Glutamatergic neuron (in vitro differentiated cells): ENCODE results near the gene SKAP2. TPM values are rescaled to one million over a fixed set of nuclear protein-coding genes. Genes with fewer than 3 reads are reported as not detected.

ENCODE experiments used
- DNase-seq: peaks from one replicate; pipeline ENCODE4 v3.0.0; 2022
- H3K27ac Mint-ChIP-seq: one replicate; pipeline ENCODE4 v1.8.0; 2020; ENCODE audit warnings: mild to moderate bottlenecking, mixed read lengths, inconsistent platforms; ENCODE audit not compliant: unreplicated experiment
- H3K27me3 Mint-ChIP-seq: one replicate; pipeline ENCODE4 v1.8.0; 2020; ENCODE audit warnings: mild to moderate bottlenecking, moderate library complexity, mixed read lengths, inconsistent platforms; ENCODE audit not compliant: unreplicated experiment
- H3K36me3 Mint-ChIP-seq: one replicate; pipeline ENCODE4 v1.8.0; 2020; ENCODE audit warnings: mild to moderate bottlenecking, mixed read lengths, inconsistent platforms; ENCODE audit not compliant: unreplicated experiment
- H3K4me1 Mint-ChIP-seq: one replicate; pipeline ENCODE4 v1.8.0; 2020; ENCODE audit warnings: mild to moderate bottlenecking, low read depth, mixed read lengths, inconsistent platforms; ENCODE audit not compliant: unreplicated experiment
- H3K4me3 Mint-ChIP-seq: one replicate; pipeline ENCODE4 v1.8.0; 2020; ENCODE audit warnings: mild to moderate bottlenecking, mixed read lengths, inconsistent platforms; ENCODE audit not compliant: unreplicated experiment
- H3K9me3 Mint-ChIP-seq: one replicate; pipeline ENCODE4 v1.8.0; 2020; ENCODE audit warnings: mild to moderate bottlenecking, moderate library complexity, mixed read lengths, inconsistent platforms; ENCODE audit not compliant: unreplicated experiment
- CTCF ChIP-seq: fragments of 200-600 bp; sonication (generic); IDR thresholded peaks from one replicate; pipeline ENCODE4 v1.5.0; 2021; ENCODE audit not compliant: partially characterized antibody, unreplicated experiment
- total RNA-seq: library from RNA; stranded (reverse); fragmentation: NEBNext Ultra II Directional; extraction: Animal tissue kit (Norgen Biotek cat#: 25700); gene quantifications from one replicate; pipeline ENCODE4 v1.2.1, GENCODE V29; 2021; ENCODE audit not compliant: unreplicated experiment

The SKAP2 gene
- total RNA-seq, 1 donor from 2014 or later: 12.1 TPM

- H3K27me3 Mint-ChIP-seq: no peaks in the 10 kb centered on the region
- no peaks in the 10 kb centered on the region for H3K9me3 Mint-ChIP-seq
- peaks cover 10% of the 10 kb centered on the region for H3K4me1 Mint-ChIP-seq
- no peak for DNase-seq
- H3K4me3 Mint-ChIP-seq: no peak overlapping the region
- no peak for TF ChIP-seq CTCF
- H3K36me3 Mint-ChIP-seq: no peaks in the 10 kb centered on the region
- no peak overlapping the region for H3K27ac Mint-ChIP-seq
Measured at GRCh38 chr7:26683277-26683676, 181.1 kb downstream of the SKAP2 start.

GRCh38 chr7:26681819-26682418, 182.5 kb downstream of the SKAP2 start:
- TF ChIP-seq CTCF: peak; percentile 90
- no peaks in the 10 kb centered on the region for H3K36me3 Mint-ChIP-seq
- H3K27ac Mint-ChIP-seq: no peak overlapping the region
- DNase-seq: no peak
- no peaks in the 10 kb centered on the region for H3K9me3 Mint-ChIP-seq
- no peak overlapping the region for H3K4me3 Mint-ChIP-seq
- H3K4me1 Mint-ChIP-seq: peaks cover 11% of the 10 kb centered on the region
- H3K27me3 Mint-ChIP-seq: no peaks in the 10 kb centered on the region

GRCh38 chr7:26680587-26680986, 183.8 kb downstream of the SKAP2 start:
- DNase-seq: no peak
- H3K9me3 Mint-ChIP-seq: no peaks in the 10 kb centered on the region
- H3K4me3 Mint-ChIP-seq: no peak overlapping the region
- peaks cover 5% of the 10 kb centered on the region for H3K4me1 Mint-ChIP-seq
- no peak overlapping the region for H3K27ac Mint-ChIP-seq
- no peaks in the 10 kb centered on the region for H3K36me3 Mint-ChIP-seq
- no peak for TF ChIP-seq CTCF
- no peaks in the 10 kb centered on the region for H3K27me3 Mint-ChIP-seq

GRCh38 chr7:26675143-26675887, 189.1 kb downstream of the SKAP2 start:
- no peak overlapping the region for H3K27ac Mint-ChIP-seq
- no peak for TF ChIP-seq CTCF
- peaks cover 5% of the 10 kb centered on the region for H3K4me1 Mint-ChIP-seq
- DNase-seq: no peak
- H3K36me3 Mint-ChIP-seq: no peaks in the 10 kb centered on the region
- H3K4me3 Mint-ChIP-seq: no peak overlapping the region
- H3K9me3 Mint-ChIP-seq: no peaks in the 10 kb centered on the region
- no peaks in the 10 kb centered on the region for H3K27me3 Mint-ChIP-seq

GRCh38 chr7:26673858-26674257, 190.5 kb downstream of the SKAP2 start:
- Mint-ChIP-seq H3K36me3 (no peaks in the 10 kb centered on the region), H3K4me1 (peaks cover 5% of the 10 kb centered on the region), H3K27me3 (no peaks in the 10 kb centered on the region), H3K27ac (no peak overlapping the region), H3K4me3 (no peak overlapping the region), H3K9me3 (no peaks in the 10 kb centered on the region)
- no peak for TF ChIP-seq CTCF
- DNase-seq: no peak
